ENCODE measurements around the gene MLH3. TPM values are rescaled to one million over a fixed set of nuclear protein-coding genes. Genes with fewer than 3 reads are reported as not detected.
A peak's percentile ranks its signal among the peaks of the same experiment; 100 is the strongest.

The MLH3 gene
- total and polyA plus RNA-seq, 2 of the 13 experiments (the other 11 are each of a cell fraction or from before 2014, with no cell fraction given) = 14.4 to 24.8 TPM

DNA sequence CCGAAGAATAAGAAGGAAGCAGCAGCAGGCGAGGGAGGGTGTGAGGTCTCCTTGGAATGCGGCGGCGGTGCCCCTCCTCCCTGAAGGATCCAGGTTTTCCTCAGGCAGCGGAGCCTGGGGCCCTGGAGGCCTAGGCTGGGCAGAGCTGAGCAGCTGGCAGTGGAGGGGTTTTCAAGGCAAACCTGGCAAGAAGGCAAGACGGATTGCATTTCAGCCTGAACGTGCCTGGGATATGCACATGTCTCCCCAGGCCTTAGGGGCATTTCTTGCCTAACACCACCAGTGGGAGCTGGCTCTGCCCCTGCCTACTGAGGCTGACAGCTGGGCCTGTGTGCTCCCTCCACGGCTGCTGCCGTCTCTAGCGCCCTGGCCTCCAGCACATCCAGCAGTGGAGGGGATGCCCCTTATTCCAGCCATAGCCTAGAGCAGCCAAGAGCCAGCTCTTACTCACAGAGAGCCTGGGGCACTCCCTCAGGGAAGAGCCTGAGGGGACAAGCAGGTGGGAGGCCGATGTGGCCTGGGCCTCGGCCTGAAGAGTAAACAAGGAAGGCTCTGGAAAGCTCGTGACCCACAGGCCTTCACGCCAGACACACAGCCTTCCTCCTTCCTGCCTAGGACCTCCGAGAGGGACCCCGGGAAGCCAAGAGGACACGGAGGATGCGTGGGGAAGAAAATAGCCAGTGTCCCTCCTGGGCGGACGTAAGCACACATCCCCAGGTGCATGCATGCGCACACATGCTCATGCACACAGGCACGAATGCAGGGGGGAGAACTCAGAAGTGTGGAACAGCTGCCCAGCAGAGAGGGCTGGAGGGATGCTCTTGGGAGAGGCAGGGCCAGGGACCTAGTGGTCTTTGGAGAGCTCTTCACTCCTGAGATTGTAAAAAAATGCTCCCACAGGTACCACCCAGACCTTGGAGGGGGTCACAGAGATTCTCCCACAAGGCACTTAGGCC is 71.5 kb downstream of the MLH3 start (continued):
- TF ChIP-seq, protein P1, sequence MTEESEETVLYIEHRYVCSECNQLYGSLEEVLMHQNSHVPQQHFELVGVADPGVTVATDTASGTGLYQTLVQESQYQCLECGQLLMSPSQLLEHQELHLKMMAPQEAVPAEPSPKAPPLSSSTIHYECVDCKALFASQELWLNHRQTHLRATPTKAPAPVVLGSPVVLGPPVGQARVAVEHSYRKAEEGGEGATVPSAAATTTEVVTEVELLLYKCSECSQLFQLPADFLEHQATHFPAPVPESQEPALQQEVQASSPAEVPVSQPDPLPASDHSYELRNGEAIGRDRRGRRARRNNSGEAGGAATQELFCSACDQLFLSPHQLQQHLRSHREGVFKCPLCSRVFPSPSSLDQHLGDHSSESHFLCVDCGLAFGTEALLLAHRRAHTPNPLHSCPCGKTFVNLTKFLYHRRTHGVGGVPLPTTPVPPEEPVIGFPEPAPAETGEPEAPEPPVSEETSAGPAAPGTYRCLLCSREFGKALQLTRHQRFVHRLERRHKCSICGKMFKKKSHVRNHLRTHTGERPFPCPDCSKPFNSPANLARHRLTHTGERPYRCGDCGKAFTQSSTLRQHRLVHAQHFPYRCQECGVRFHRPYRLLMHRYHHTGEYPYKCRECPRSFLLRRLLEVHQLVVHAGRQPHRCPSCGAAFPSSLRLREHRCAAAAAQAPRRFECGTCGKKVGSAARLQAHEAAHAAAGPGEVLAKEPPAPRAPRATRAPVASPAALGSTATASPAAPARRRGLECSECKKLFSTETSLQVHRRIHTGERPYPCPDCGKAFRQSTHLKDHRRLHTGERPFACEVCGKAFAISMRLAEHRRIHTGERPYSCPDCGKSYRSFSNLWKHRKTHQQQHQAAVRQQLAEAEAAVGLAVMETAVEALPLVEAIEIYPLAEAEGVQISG (CRISPR knock-in tag; IDR thresholded peaks at IDR 0.05) = peak; percentile 25; the same call in 1 of the 2 replicates
- TF ChIP-seq ZNF331 (CRISPR knock-in tag; IDR thresholded peaks at IDR 0.05) (0 out of 2 replicates have a peak, but pooled peaks have one; percentile 43), ZNF772 (CRISPR knock-in tag; IDR thresholded peaks at IDR 0.05) (peak; percentile 27; the same call in 1 of the 2 replicates), ZNF616 (CRISPR knock-in tag; IDR thresholded peaks at IDR 0.05; ENCODE audit: low read depth) (no peak), STAG1 (CRISPR knock-in tag; IDR thresholded peaks at IDR 0.05) (peak; percentile 44), ZNF558 (CRISPR knock-in tag; IDR thresholded peaks at IDR 0.05; ENCODE audit: borderline replicate concordance) (no peak), GABPA (IDR thresholded peaks at IDR 0.05; ENCODE audit: low read depth, low read length) (no peak), GABPA (CRISPR knock-in tag; IDR thresholded peaks at IDR 0.05; ENCODE audit: low read depth) (no peak), TAF1 (CRISPR knock-in tag; IDR thresholded peaks at IDR 0.05) (no peak), FOXA3 (CRISPR knock-in tag; IDR thresholded peaks at IDR 0.05) (peak; percentile 83), ZNF768 (CRISPR knock-in tag; IDR thresholded peaks at IDR 0.05) (0 out of 2 replicates have a peak, but pooled peaks have one; percentile 2), MYNN (CRISPR knock-in tag; IDR thresholded peaks at IDR 0.05; ENCODE audit: low read depth) (no peak), PLRG1 (conservative IDR thresholded peaks at IDR 0.05) (no peak), ZNF674 (CRISPR knock-in tag; IDR thresholded peaks at IDR 0.05; ENCODE audit: low read depth) (no peak), AGO2 (optimal IDR thresholded peaks at IDR 0.05; ENCODE audit: low read depth, low read length) (no peak), SAP130 (CRISPR knock-in tag; IDR thresholded peaks at IDR 0.05; ENCODE audit: low read depth) (peak; percentile 32), ZNF234 (CRISPR knock-in tag; conservative IDR thresholded peaks at IDR 0.05) (no peak), ZFY (CRISPR knock-in tag; IDR thresholded peaks at IDR 0.05) (peak; percentile 67)
- TF ChIP-seq, protein P2, sequence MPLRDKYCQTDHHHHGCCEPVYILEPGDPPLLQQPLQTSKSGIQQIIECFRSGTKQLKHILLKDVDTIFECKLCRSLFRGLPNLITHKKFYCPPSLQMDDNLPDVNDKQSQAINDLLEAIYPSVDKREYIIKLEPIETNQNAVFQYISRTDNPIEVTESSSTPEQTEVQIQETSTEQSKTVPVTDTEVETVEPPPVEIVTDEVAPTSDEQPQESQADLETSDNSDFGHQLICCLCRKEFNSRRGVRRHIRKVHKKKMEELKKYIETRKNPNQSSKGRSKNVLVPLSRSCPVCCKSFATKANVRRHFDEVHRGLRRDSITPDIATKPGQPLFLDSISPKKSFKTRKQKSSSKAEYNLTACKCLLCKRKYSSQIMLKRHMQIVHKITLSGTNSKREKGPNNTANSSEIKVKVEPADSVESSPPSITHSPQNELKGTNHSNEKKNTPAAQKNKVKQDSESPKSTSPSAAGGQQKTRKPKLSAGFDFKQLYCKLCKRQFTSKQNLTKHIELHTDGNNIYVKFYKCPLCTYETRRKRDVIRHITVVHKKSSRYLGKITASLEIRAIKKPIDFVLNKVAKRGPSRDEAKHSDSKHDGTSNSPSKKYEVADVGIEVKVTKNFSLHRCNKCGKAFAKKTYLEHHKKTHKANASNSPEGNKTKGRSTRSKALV (CRISPR knock-in tag; IDR thresholded peaks at IDR 0.05) = 0 out of 2 replicates have a peak, but pooled peaks have one; percentile 49
- TF ChIP-seq, protein P3, sequence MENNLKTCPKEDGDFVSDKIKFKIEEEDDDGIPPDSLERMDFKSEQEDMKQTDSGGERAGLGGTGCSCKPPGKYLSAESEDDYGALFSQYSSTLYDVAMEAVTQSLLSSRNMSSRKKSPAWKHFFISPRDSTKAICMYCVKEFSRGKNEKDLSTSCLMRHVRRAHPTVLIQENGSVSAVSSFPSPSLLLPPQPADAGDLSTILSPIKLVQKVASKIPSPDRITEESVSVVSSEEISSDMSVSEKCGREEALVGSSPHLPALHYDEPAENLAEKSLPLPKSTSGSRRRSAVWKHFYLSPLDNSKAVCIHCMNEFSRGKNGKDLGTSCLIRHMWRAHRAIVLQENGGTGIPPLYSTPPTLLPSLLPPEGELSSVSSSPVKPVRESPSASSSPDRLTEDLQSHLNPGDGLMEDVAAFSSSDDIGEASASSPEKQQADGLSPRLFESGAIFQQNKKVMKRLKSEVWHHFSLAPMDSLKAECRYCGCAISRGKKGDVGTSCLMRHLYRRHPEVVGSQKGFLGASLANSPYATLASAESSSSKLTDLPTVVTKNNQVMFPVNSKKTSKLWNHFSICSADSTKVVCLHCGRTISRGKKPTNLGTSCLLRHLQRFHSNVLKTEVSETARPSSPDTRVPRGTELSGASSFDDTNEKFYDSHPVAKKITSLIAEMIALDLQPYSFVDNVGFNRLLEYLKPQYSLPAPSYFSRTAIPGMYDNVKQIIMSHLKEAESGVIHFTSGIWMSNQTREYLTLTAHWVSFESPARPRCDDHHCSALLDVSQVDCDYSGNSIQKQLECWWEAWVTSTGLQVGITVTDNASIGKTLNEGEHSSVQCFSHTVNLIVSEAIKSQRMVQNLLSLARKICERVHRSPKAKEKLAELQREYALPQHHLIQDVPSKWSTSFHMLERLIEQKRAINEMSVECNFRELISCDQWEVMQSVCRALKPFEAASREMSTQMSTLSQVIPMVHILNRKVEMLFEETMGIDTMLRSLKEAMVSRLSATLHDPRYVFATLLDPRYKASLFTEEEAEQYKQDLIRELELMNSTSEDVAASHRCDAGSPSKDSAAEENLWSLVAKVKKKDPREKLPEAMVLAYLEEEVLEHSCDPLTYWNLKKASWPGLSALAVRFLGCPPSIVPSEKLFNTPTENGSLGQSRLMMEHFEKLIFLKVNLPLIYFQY (CRISPR knock-in tag; IDR thresholded peaks at IDR 0.05; ENCODE audit: borderline replicate concordance) = no peak
- TF ChIP-seq, protein P4, sequence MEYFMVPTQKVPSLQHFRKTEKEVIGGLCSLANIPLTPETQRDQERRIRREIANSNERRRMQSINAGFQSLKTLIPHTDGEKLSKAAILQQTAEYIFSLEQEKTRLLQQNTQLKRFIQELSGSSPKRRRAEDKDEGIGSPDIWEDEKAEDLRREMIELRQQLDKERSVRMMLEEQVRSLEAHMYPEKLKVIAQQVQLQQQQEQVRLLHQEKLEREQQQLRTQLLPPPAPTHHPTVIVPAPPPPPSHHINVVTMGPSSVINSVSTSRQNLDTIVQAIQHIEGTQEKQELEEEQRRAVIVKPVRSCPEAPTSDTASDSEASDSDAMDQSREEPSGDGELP (IDR thresholded peaks at IDR 0.05; ENCODE audit: borderline replicate concordance, low read depth) = peak; percentile 28; the same call in 1 of the 2 replicates

Data from HepG2 (cell line).